Rectal smooth muscle tissue (tissue), 1 donor: Measurements from ENCODE around the gene CYFIP1.
"Not testable (repeated sequence)": the region's sequence is repeated elsewhere in the genome, so short reads cannot be mapped to it uniquely, and the experiment has no call there.

Experiments
- H3K27ac ChIP-seq: one replicate; pipeline ENCODE4 v1.7.0; 2013; ENCODE audit warnings: low read depth, low read length, inconsistent platforms
- H3K27me3 ChIP-seq: one replicate; pipeline ENCODE4 v1.7.0; 2013; ENCODE audit warnings: low read length; ENCODE audit not compliant: control insufficient read depth, insufficient read depth
- H3K36me3 ChIP-seq: one replicate; pipeline ENCODE4 v1.7.0; 2013; ENCODE audit warnings: low read length; ENCODE audit not compliant: control insufficient read depth, insufficient read depth
- H3K4me1 ChIP-seq: one replicate; pipeline ENCODE4 v1.7.0; 2013; ENCODE audit warnings: low read length; ENCODE audit not compliant: control insufficient read depth, insufficient read depth
- H3K4me3 ChIP-seq: one replicate; pipeline ENCODE4 v1.7.0; 2013; ENCODE audit warnings: low read length
- H3K9ac ChIP-seq: one replicate; pipeline ENCODE4 v1.7.0; 2013; ENCODE audit warnings: low read length

Gene CYFIP1

GRCh38 chr15:22981931-22982330 lies 1.8 kb upstream of the CYFIP1 start:
- H3K9ac ChIP-seq, H3K4me3 ChIP-seq, H3K4me1 ChIP-seq, H3K27ac ChIP-seq, H3K27me3 ChIP-seq, H3K36me3 ChIP-seq: not testable (repeated sequence)

- no peak overlapping the region for H3K9ac ChIP-seq
- H3K4me3 ChIP-seq, result peak overlapping the region; percentile 84
- H3K27ac ChIP-seq, result no peak overlapping the region
- no peaks in the 10 kb centered on the region for H3K4me1 ChIP-seq
- H3K36me3 ChIP-seq, result no peaks in the 10 kb centered on the region
- no peaks in the 10 kb centered on the region for H3K27me3 ChIP-seq
These were observed 1.1 kb upstream of the CYFIP1 start for GRCh38 chr15:22981051-22981840.

- Histone ChIP-seq H3K27me3 (no peaks in the 10 kb centered on the region), H3K4me1 (no peaks in the 10 kb centered on the region), H3K9ac (peak overlapping the region; percentile 13), H3K36me3 (no peaks in the 10 kb centered on the region), H3K27ac (peak overlapping the region; percentile 19), H3K4me3 (peak overlapping the region; percentile 80)
These were observed 655 bp downstream of the CYFIP1 start for GRCh38 chr15:22979238-22980188.

- Histone ChIP-seq H3K9ac (no peak overlapping the region), H3K27ac (no peak overlapping the region), H3K4me1 (no peaks in the 10 kb centered on the region)
These were observed 1.4 kb downstream of the CYFIP1 start for GRCh38 chr15:22978691-22979237.

GRCh38 chr15:22974745-22975144 lies 5.4 kb downstream of the CYFIP1 start:
- H3K27ac ChIP-seq, result no peak overlapping the region
- no peaks in the 10 kb centered on the region for H3K36me3 ChIP-seq

More at GRCh38 chr15:22978691-22979237, 1.4 kb downstream of the CYFIP1 start:
- Histone ChIP-seq H3K4me3 (peak overlapping the region; percentile 80), H3K36me3 (no peaks in the 10 kb centered on the region), H3K27me3 (no peaks in the 10 kb centered on the region)

GRCh38 chr15:22973987-22974386 lies 6.2 kb downstream of the CYFIP1 start:
- H3K27me3 ChIP-seq, result no peaks in the 10 kb centered on the region
- no peak overlapping the region for H3K27ac ChIP-seq
- H3K36me3 ChIP-seq, result no peaks in the 10 kb centered on the region
- H3K4me3 ChIP-seq, result no peak overlapping the region
- H3K9ac ChIP-seq, result no peak overlapping the region
- no peaks in the 10 kb centered on the region for H3K4me1 ChIP-seq

More at GRCh38 chr15:22974745-22975144, 5.4 kb downstream of the CYFIP1 start:
- Histone ChIP-seq H3K27me3 (no peaks in the 10 kb centered on the region), H3K4me3 (no peak overlapping the region), H3K4me1 (no peaks in the 10 kb centered on the region), H3K9ac (no peak overlapping the region)

- Histone ChIP-seq H3K27me3 (no peaks in the 10 kb centered on the region), H3K9ac (no peak overlapping the region), H3K36me3 (no peaks in the 10 kb centered on the region), H3K27ac (no peak overlapping the region), H3K4me3 (no peak overlapping the region), H3K4me1 (no peaks in the 10 kb centered on the region)
These were observed 6.9 kb downstream of the CYFIP1 start for GRCh38 chr15:22973286-22973685.

- Histone ChIP-seq H3K9ac (no peak overlapping the region), H3K4me1 (peaks cover 2% of the 10 kb centered on the region)
These were observed 10.7 kb downstream of the CYFIP1 start for GRCh38 chr15:22969489-22969888.

GRCh38 chr15:22968366-22968765 lies 11.8 kb downstream of the CYFIP1 start:
- Histone ChIP-seq H3K36me3 (no peaks in the 10 kb centered on the region), H3K27me3 (no peaks in the 10 kb centered on the region), H3K9ac (no peak overlapping the region), H3K27ac (no peak overlapping the region), H3K4me3 (no peak overlapping the region), H3K4me1 (peaks cover 5% of the 10 kb centered on the region)

More at GRCh38 chr15:22969489-22969888, 10.7 kb downstream of the CYFIP1 start:
- Histone ChIP-seq H3K27me3 (no peaks in the 10 kb centered on the region), H3K4me3 (no peak overlapping the region), H3K27ac (no peak overlapping the region), H3K36me3 (no peaks in the 10 kb centered on the region)

GRCh38 chr15:22967084-22967770 lies 12.9 kb downstream of the CYFIP1 start:
- no peak overlapping the region for H3K9ac ChIP-seq
- H3K27me3 ChIP-seq, result no peaks in the 10 kb centered on the region
- H3K4me1 ChIP-seq, result peaks cover 5% of the 10 kb centered on the region
- no peaks in the 10 kb centered on the region for H3K36me3 ChIP-seq
- no peak overlapping the region for H3K4me3 ChIP-seq
- no peak overlapping the region for H3K27ac ChIP-seq

GRCh38 chr15:22966321-22967083 lies 13.7 kb downstream of the CYFIP1 start:
- H3K27me3 ChIP-seq, result no peaks in the 10 kb centered on the region
- H3K4me3 ChIP-seq, result no peak overlapping the region
- H3K27ac ChIP-seq, result no peak overlapping the region
- H3K4me1 ChIP-seq, result peaks cover 5% of the 10 kb centered on the region
- no peaks in the 10 kb centered on the region for H3K36me3 ChIP-seq
- H3K9ac ChIP-seq, result no peak overlapping the region
